NT2/D1 (cell line): Measurements from ENCODE around the gene NANOS2.

Source experiments
- DNase-seq: peaks from one replicate; pipeline ENCODE4 v3.0.0-alpha.2; 2011; ENCODE audit warnings: low read depth, low spot score
- H3K27me3 ChIP-seq: 2 replicates; pipeline ENCODE4 v1.6.0; 2011; ENCODE audit warnings: mild to moderate bottlenecking; ENCODE audit not compliant: insufficient read length, insufficient read depth
- H3K36me3 ChIP-seq: 2 replicates; pipeline ENCODE4 v1.6.1; 2011; ENCODE audit warnings: mild to moderate bottlenecking, low read length, mixed read lengths; ENCODE audit not compliant: insufficient read depth, insufficient read length
- H3K4me1 ChIP-seq: 2 replicates; pipeline ENCODE4 v1.5.1; 2011; ENCODE audit not compliant: insufficient read depth, insufficient read length
- H3K4me3 ChIP-seq: 2 replicates; pipeline ENCODE4 v1.5.1; 2011; ENCODE audit warnings: low read depth; ENCODE audit not compliant: insufficient read length
- H3K9ac ChIP-seq: 2 replicates; pipeline ENCODE4 v1.6.0; 2011; ENCODE audit warnings: low read depth; ENCODE audit not compliant: insufficient read length
- H3K9me3 ChIP-seq: 2 replicates; pipeline ENCODE4 v1.5.1; 2011; ENCODE audit warnings: mild to moderate bottlenecking, low read length; ENCODE audit not compliant: insufficient read depth
- SUZ12 ChIP-seq: IDR thresholded peaks from 2 replicates; pipeline ENCODE4 v1.6.1; 2011; ENCODE audit not compliant: insufficient read length, insufficient read depth; ENCODE audit errors: extremely low read depth
- YY1 ChIP-seq: IDR thresholded peaks from 2 replicates; pipeline ENCODE4 v1.6.1; 2011; ENCODE audit not compliant: insufficient read length, insufficient read depth
- ZNF274 ChIP-seq: IDR thresholded peaks from 2 replicates; pipeline ENCODE4 v1.6.1; 2011; ENCODE audit warnings: mild to moderate bottlenecking, low read depth, low read length

The NANOS2 gene

DNA sequence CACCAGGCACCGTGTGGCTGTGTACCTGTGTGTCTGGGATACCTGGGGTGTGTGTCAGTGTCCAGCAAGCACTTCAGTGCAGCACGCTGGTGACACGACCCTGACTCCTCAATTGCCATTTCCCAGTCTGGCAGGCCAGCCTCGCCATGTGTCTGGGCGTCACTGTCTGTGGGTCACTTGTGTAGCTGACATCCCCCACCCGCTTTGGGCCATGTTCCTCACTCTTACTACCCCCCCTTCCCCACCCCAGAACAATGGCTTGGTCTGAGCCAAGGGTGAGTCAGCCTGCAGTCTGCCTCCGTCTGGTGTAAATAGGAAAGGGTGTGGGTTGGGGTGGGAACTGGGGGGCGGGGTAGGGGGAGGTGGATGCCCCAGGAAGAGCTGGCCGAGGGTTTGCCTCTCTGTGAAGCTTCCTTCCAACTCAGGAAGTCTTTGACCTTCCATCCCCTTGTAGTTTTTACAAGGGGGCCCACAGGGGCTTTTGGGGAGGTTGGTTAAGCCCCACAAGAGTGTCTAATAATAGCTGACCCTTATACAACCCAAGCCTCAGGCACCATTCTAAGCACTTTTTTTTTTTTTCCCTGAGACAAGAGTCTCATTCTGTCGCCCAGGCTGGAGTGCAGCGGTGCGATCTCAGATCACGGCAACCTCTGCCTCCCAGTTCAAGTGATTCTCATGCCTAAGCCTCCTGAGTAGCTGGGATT lies 41.5 kb upstream of the NANOS2 start:
- Histone ChIP-seq H3K4me3 (no peak overlapping the region), H3K9ac (no peak overlapping the region), H3K36me3 (no peaks in the 10 kb centered on the region), H3K9me3 (no peaks in the 10 kb centered on the region; the same call in 1 of the 2 replicates), H3K4me1 (peaks cover 15% of the 10 kb centered on the region), H3K27me3 (no peaks in the 10 kb centered on the region)
- no peak for DNase-seq
- TF ChIP-seq SUZ12 (no peak), ZNF274 (no peak), YY1 (no peak)

DNA sequence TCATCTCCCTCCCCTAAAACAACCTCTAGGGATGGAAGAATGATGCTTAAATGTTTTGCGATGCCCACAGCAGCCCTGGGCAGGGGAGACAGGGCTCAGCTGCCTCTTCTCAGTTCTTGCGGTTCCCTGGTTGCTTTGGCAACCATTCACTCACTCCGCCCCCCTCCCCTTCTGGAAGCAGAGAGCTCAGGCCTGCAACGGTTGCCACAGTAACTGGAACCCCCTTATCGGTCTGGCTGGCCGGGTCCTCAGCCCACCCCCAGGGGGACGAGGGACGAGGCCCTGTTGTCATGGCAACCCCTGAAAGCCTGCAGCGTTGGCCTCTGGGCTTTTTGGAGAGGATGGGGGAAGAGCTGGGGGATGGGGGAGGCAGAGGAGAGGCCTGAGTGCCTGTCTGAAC lies 39.6 kb upstream of the NANOS2 start:
- no peaks in the 10 kb centered on the region for H3K27me3 ChIP-seq
- DNase-seq = no peak
- TF ChIP-seq SUZ12 (no peak), ZNF274 (no peak), YY1 (no peak)
- peaks cover 7% of the 10 kb centered on the region for H3K4me1 ChIP-seq
- no peak overlapping the region for H3K4me3 ChIP-seq
- H3K9me3 ChIP-seq = no peaks in the 10 kb centered on the region; the same call in 1 of the 2 replicates
- no peak overlapping the region for H3K9ac ChIP-seq
- no peaks in the 10 kb centered on the region for H3K36me3 ChIP-seq

DNA sequence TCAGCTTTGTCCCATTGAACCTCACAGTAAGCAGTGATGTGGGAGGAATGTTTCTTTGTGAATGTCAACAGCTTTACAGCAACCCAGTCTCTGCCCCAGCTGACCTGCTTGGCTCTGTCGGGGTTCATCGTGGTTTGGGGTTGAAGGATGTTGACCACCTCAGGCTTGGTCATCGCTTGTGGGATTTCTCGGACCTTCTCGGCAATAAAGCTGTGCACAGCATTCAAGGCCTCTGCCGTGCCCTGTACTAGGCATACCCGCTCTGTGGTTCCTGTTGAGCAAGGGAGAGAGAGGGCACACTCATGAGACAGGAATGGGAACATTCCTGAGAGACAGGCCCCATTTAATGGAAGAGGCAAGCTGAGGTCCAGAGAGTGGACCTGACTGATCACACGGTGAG lies 39.1 kb upstream of the NANOS2 start:
- no peaks in the 10 kb centered on the region for H3K27me3 ChIP-seq
- H3K4me1 ChIP-seq = peaks cover 3% of the 10 kb centered on the region
- H3K9me3 ChIP-seq = no peaks in the 10 kb centered on the region; the same call in 1 of the 2 replicates
- no peaks in the 10 kb centered on the region for H3K36me3 ChIP-seq
- no peak for TF ChIP-seq SUZ12
- TF ChIP-seq YY1 = no peak
- no peak for TF ChIP-seq ZNF274
- H3K9ac ChIP-seq = no peak overlapping the region
- H3K4me3 ChIP-seq = no peak overlapping the region
- no peak for DNase-seq

DNA sequence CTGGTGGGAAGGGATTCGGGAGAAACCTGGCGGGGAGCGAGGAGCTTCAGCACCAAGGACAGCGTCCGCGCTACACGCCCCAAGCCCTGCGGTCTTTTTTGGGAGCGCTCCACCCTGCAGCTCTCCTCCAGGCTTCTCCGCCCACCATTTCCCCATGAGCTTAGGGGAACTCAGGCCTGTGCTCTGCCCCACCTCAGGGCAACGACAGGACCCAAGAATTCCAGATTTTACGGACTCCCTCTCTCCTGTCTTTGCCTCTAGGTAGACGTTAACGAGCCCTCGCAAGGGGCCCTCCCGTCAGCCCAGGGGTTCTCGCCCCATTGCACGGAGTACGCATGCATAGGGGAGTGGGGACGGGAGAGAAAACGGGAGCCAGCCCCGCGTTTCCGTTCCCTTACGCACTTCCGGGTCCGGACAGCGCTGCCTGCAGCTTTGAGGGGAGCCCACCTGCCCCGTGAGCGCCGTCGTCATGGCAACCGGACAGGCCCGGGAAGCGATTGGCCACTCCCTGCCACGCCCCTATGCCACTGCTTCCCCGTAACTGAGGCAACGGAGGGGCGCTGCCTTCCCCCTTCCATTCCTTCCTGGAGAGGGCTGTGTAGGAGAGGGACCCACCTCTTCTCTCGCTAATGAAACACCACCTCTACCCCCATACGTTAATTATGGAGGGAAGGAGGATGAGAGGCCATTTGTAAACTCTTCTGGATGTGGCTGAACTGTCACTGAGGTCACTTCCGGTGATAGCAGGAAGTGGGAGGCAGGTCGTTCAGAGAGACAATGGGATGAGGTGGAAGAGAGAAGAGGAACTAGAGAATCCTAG lies 38.3 kb upstream of the NANOS2 start:
- Histone ChIP-seq H3K36me3 (no peaks in the 10 kb centered on the region), H3K9ac (peak overlapping the region; percentile 69), H3K4me3 (peak overlapping the region; percentile 64), H3K9me3 (no peaks in the 10 kb centered on the region; the same call in 1 of the 2 replicates), H3K4me1 (peaks cover 3% of the 10 kb centered on the region), H3K27me3 (no peaks in the 10 kb centered on the region)
- TF ChIP-seq SUZ12 (no peak), YY1 (no peak), ZNF274 (no peak)
- peak; percentile 65 for DNase-seq

- TF ChIP-seq SUZ12 = no peak
- TF ChIP-seq ZNF274 = no peak
- no peak for TF ChIP-seq YY1
- Histone ChIP-seq H3K9me3 (no peaks in the 10 kb centered on the region; the same call in 1 of the 2 replicates), H3K36me3 (no peaks in the 10 kb centered on the region), H3K9ac (no peak overlapping the region), H3K4me1 (peaks cover 3% of the 10 kb centered on the region), H3K27me3 (no peaks in the 10 kb centered on the region), H3K4me3 (peak overlapping the region; percentile 64)
- no peak for DNase-seq
Observed at GRCh38 chr19:45952341-45952685, 37.7 kb upstream of the NANOS2 start.

DNA sequence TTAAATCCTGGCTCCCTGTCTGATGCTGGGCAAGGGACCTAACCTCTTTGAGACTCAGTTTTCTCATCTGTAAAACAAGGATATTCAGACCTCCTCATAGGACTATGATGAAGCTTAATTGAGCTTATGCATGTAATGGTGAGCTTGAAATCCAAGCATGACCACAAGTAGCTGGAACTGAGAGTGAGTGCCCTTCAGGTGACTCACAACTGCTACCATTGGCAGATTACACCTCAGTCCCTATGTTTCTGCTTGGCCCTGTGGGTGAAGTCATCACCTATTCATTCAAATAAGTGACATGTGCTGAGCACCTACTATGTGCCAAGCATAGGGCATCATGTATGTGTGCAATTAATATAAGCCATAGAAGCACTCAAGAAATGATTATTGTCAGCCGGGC lies 33.3 kb upstream of the NANOS2 start:
- TF ChIP-seq ZNF274 (no peak), SUZ12 (no peak), YY1 (no peak)
- no peaks in the 10 kb centered on the region for H3K27me3 ChIP-seq
- H3K36me3 ChIP-seq = no peaks in the 10 kb centered on the region
- no peak for DNase-seq
- no peak overlapping the region for H3K4me3 ChIP-seq
- H3K9ac ChIP-seq = no peak overlapping the region
- H3K9me3 ChIP-seq = no peaks in the 10 kb centered on the region
- H3K4me1 ChIP-seq = peaks cover 3% of the 10 kb centered on the region

DNA sequence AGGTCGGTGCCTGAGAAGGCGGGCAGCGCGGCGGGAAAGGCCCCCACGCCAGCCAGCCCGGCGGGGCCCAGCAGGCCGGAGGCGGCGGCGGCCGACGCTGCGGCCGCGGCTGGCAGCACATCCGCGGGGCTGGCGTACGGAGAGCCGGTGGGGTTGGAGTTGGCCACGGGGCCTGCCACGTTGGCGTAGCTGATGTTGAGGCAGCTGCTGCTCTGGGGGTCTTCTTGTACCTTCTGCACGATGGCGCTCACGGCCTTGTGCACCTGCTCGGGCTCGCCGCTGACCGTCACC lies 25.9 kb upstream of the NANOS2 start:
- no peak for TF ChIP-seq ZNF274
- TF ChIP-seq SUZ12 = no peak
- TF ChIP-seq YY1 = no peak
- Histone ChIP-seq H3K9ac (no peak overlapping the region), H3K4me1 (peaks cover 3% of the 10 kb centered on the region), H3K36me3 (no peaks in the 10 kb centered on the region), H3K27me3 (no peaks in the 10 kb centered on the region), H3K4me3 (no peak overlapping the region), H3K9me3 (no peaks in the 10 kb centered on the region)
- no peak for DNase-seq
